H9 (cell line): Measurements from ENCODE around the gene CRYGN. TPM values are rescaled to one million over a fixed set of nuclear protein-coding genes. Genes with fewer than 3 reads are reported as not detected.
A peak's percentile ranks its signal among the peaks of the same experiment; 100 is the strongest.

Experiments used
- DNase-seq: peaks from one replicate; pipeline ENCODE4 v3.0.0-alpha.2; 2017
- H2AFZ ChIP-seq: one replicate; pipeline ENCODE4 v1.6.1; 2013; ENCODE audit warnings: mild to moderate bottlenecking, low read length, control low read depth, moderate library complexity
- H2AK5ac ChIP-seq: 2 replicates; pipeline ENCODE4 v1.6.1; 2013; ENCODE audit warnings: low read length, control low read depth, mixed read lengths; ENCODE audit not compliant: insufficient read length
- H2BK120ac ChIP-seq: one replicate; pipeline ENCODE4 v1.6.1; 2013; ENCODE audit warnings: low read depth, mild to moderate bottlenecking, low read length, control low read depth, inconsistent platforms; ENCODE audit not compliant: poor library complexity, severe bottlenecking
- H2BK12ac ChIP-seq: 2 replicates; pipeline ENCODE4 v1.6.1; 2013; ENCODE audit warnings: low read length, control low read depth, mixed read lengths, low read depth; ENCODE audit not compliant: insufficient read length
- H2BK15ac ChIP-seq: 2 replicates; pipeline ENCODE4 v1.6.1; 2013; ENCODE audit warnings: low read depth, low read length, control low read depth
- H2BK20ac ChIP-seq: one replicate; pipeline ENCODE4 v1.6.1; 2013; ENCODE audit warnings: low read depth, mild to moderate bottlenecking, low read length, control low read depth, inconsistent platforms; ENCODE audit not compliant: poor library complexity, severe bottlenecking
- H2BK5ac ChIP-seq: 2 replicates; pipeline ENCODE4 v1.6.1; 2013; ENCODE audit warnings: low read length, control low read depth, mixed read lengths; ENCODE audit not compliant: insufficient read length
- H3K14ac ChIP-seq: 2 replicates; pipeline ENCODE4 v1.6.1; 2013; ENCODE audit warnings: low read length, control low read depth; ENCODE audit not compliant: insufficient read depth
- H3K18ac ChIP-seq: 2 replicates; pipeline ENCODE4 v1.6.1; 2013; ENCODE audit warnings: low read depth, mild to moderate bottlenecking, mixed read lengths, low read length, control low read depth; ENCODE audit not compliant: insufficient read length
- H3K23ac ChIP-seq: 2 replicates; pipeline ENCODE4 v1.6.1; 2013; ENCODE audit warnings: low read length, control low read depth, mixed read lengths, low read depth; ENCODE audit not compliant: insufficient read length
- H3K23me2 ChIP-seq: 2 replicates; pipeline ENCODE4 v1.6.1; 2013; ENCODE audit warnings: low read depth, mild to moderate bottlenecking, mixed read lengths, low read length, control low read depth; ENCODE audit not compliant: insufficient read length, poor library complexity, severe bottlenecking
- H3K27ac ChIP-seq: 2 replicates; pipeline ENCODE4 v1.5.1; 2013; ENCODE audit warnings: low read length, control low read depth, mixed read lengths, low read depth; ENCODE audit not compliant: insufficient read length
- H3K27me3 ChIP-seq: 2 replicates; pipeline ENCODE4 v1.6.1; 2013; ENCODE audit warnings: low read length, control low read depth, inconsistent platforms; ENCODE audit not compliant: insufficient read depth
- H3K4ac ChIP-seq: 2 replicates; pipeline ENCODE4 v1.6.1; 2013; ENCODE audit warnings: low read depth, mild to moderate bottlenecking, control low read depth, inconsistent platforms, low read length, moderate library complexity
- H3K4me1 ChIP-seq: 2 replicates; pipeline ENCODE4 v1.6.1; 2013; ENCODE audit warnings: low read length, control low read depth, inconsistent platforms; ENCODE audit not compliant: insufficient read depth
- H3K4me2 ChIP-seq: 2 replicates; pipeline ENCODE4 v1.6.1; 2013; ENCODE audit warnings: low read length, control low read depth, mixed read lengths; ENCODE audit not compliant: insufficient read length, insufficient read depth
- H3K56ac ChIP-seq: 2 replicates; pipeline ENCODE4 v1.6.1; 2013; ENCODE audit warnings: low read depth, mild to moderate bottlenecking, mixed read lengths, low read length, control low read depth; ENCODE audit not compliant: insufficient read length
- H3K79me1 ChIP-seq: 2 replicates; pipeline ENCODE4 v1.6.1; 2013; ENCODE audit warnings: low read depth, mild to moderate bottlenecking, moderate library complexity, low read length, control low read depth, inconsistent platforms; ENCODE audit not compliant: insufficient read depth, poor library complexity, severe bottlenecking
- H3K79me2 ChIP-seq: 2 replicates; pipeline ENCODE4 v1.6.1; 2013; ENCODE audit warnings: low read length, control low read depth, inconsistent platforms; ENCODE audit not compliant: insufficient read depth
- H3K9ac ChIP-seq: 2 replicates; pipeline ENCODE4 v1.6.1; 2013; ENCODE audit warnings: low read length, control low read depth, mixed read lengths; ENCODE audit not compliant: insufficient read length; ENCODE audit errors: extremely low read depth
- H3K9me3 ChIP-seq: one replicate; pipeline ENCODE4 v1.6.1; 2013; ENCODE audit warnings: low read depth, low read length, inconsistent platforms; ENCODE audit not compliant: control insufficient read depth
- H3T11ph ChIP-seq: one replicate; pipeline ENCODE4 v1.6.1; 2013; ENCODE audit warnings: mild to moderate bottlenecking, low read length, control low read depth, inconsistent platforms
- H4K20me1 ChIP-seq: one replicate; pipeline ENCODE4 v1.6.1; 2013; ENCODE audit not compliant: control insufficient read depth, insufficient read length, insufficient read depth
- H4K5ac ChIP-seq: 2 replicates; pipeline ENCODE4 v1.6.1; 2013; ENCODE audit warnings: low read depth, mild to moderate bottlenecking, mixed read lengths, low read length, control low read depth; ENCODE audit not compliant: insufficient read length
- H4K8ac ChIP-seq: replicated peaks from 2 replicates; pipeline ENCODE4 v1.6.1; 2013; ENCODE audit warnings: low read length, control low read depth, mixed read lengths, low read depth; ENCODE audit not compliant: insufficient read length
- H4K91ac ChIP-seq: 2 replicates; pipeline ENCODE4 v1.6.1; 2013; ENCODE audit warnings: low read depth, mild to moderate bottlenecking, moderate library complexity, mixed read lengths, low read length, control low read depth; ENCODE audit not compliant: insufficient read length
- H3K27ac Mint-ChIP-seq, 3 experiments: 2 replicates in 2 of 3; 3 replicates in 1 of 3; pipeline ENCODE4 v1.8.0; 2020 to 2021; ENCODE audit warnings: mixed read lengths in 3 of 3, mild to moderate bottlenecking in 1 of 3, moderate library complexity in 1 of 3
- H3K27me3 Mint-ChIP-seq: 2 replicates; pipeline ENCODE4 v1.8.0; 2021; ENCODE audit warnings: low read depth, mild to moderate bottlenecking, moderate library complexity, mixed read lengths
- H3K36me3 Mint-ChIP-seq, 3 experiments: 2 replicates in 2 of 3; 3 replicates in 1 of 3; pipeline ENCODE4 v1.8.0; 2020 to 2021; ENCODE audit warnings: low read depth in 3 of 3, mixed read lengths in 3 of 3; ENCODE audit not compliant: insufficient read depth in 1 of 3
- H3K4me1 Mint-ChIP-seq, 2 experiments: 2 replicates each; pipeline ENCODE4 v1.8.0; 2020; ENCODE audit warnings: mixed read lengths in 2 of 2
- H3K4me3 Mint-ChIP-seq, 2 experiments: 2 replicates in 1 of 2; 3 replicates in 1 of 2; pipeline ENCODE4 v1.8.0; 2020 to 2021; ENCODE audit warnings: mild to moderate bottlenecking in 2 of 2, mixed read lengths in 2 of 2, moderate library complexity in 1 of 2
- H3K9me3 Mint-ChIP-seq, 2 experiments: 2 replicates in 1 of 2; 3 replicates in 1 of 2; pipeline ENCODE4 v1.8.0; 2020; ENCODE audit warnings: mild to moderate bottlenecking in 2 of 2, mixed read lengths in 2 of 2, moderate library complexity in 1 of 2
- CTCF ChIP-seq: fragments of 200-600 bp; sonication (generic); conservative IDR thresholded peaks from 3 replicates; pipeline ENCODE4 v1.8.0; 2021; ENCODE audit warnings: antibody characterized with exemption, mild to moderate bottlenecking
- WGBS: extraction: QIAGEN DNeasy Blood & Tissue Kit; methylation state at CpG from one replicate; pipeline ENCODE4 v1.1.7; 2013; ENCODE audit warnings: missing lambda C conversion rate, low lambda C conversion rate, mixed read lengths; ENCODE audit not compliant: insufficient read length; ENCODE audit errors: extremely low coverage; 5-methylcytosine and 5-hydroxymethylcytosine counted together
- total RNA-seq: library from RNA; stranded (reverse); gene quantifications from 2 replicates; pipeline ENCODE4 v1.2.1, GENCODE V29; 2021

The CRYGN gene
- total RNA-seq, 1 experiment from 2014 or later: 1.8 TPM

- Histone ChIP-seq H2BK5ac (no peak overlapping the region), H4K5ac (no peak overlapping the region), H3K9ac (no peak overlapping the region), H3K23ac (no peak overlapping the region), H3T11ph (no peak overlapping the region), H3K4me2 (no peak overlapping the region), H2BK20ac (no peak overlapping the region), H2AK5ac (no peak overlapping the region), H2BK15ac (no peak overlapping the region), H3K27me3 (no peaks in the 10 kb centered on the region), H2BK120ac (no peak overlapping the region), H3K9me3 (no peaks in the 10 kb centered on the region), H3K4ac (no peak overlapping the region), H3K18ac (no peak overlapping the region), H3K4me1 (no peaks in the 10 kb centered on the region), H3K79me1 (no peaks in the 10 kb centered on the region), H3K27ac (no peak overlapping the region), H2AFZ (no peak overlapping the region), H3K14ac (no peak overlapping the region), H3K79me2 (no peaks in the 10 kb centered on the region), H2BK12ac (no peak overlapping the region), H4K20me1 (no peaks in the 10 kb centered on the region), H4K91ac (no peak overlapping the region), H4K8ac (no peak overlapping the region), H3K23me2 (no peaks in the 10 kb centered on the region), H3K56ac (no peak overlapping the region)
- no CpG with 5 or more reads among the region's 31 CpGs for WGBS
- H3K4me3 Mint-ChIP-seq: no peak overlapping the region
- peaks cover 5% of the 10 kb centered on the region for H3K27me3 Mint-ChIP-seq
- peak overlapping the region in 2 of 3 experiments; percentile 20 to 49; a peak in 3 of 7 replicates for H3K27ac Mint-ChIP-seq
- peaks cover 5 to 6% (median 5%) of the 10 kb centered on the region in 3 experiments for H3K36me3 Mint-ChIP-seq
- TF ChIP-seq CTCF: no peak
- H3K4me1 Mint-ChIP-seq: peaks cover 6 to 40% of the 10 kb centered on the region in 2 experiments
- no peak for DNase-seq
- no peaks in the 10 kb centered on the region for H3K9me3 Mint-ChIP-seq
These were observed 46.6 kb downstream of the CRYGN start for GRCh38 chr7:151393031-151393977.
